T-helper 2 cell treated with Interferon-gamma antibody and Interleukin-4, amounts not matched to agents 5 μg/mL and 100 μg/mL, for 36 hours (primary cell): ENCODE results near the gene SAMD4B.

Experiments
- DNase-seq: peaks from one replicate; pipeline ENCODE4 v3.0.0; 2021; ENCODE audit warnings: low spot score
- H3K27ac Mint-ChIP-seq: one replicate; pipeline ENCODE4 v1.8.0; 2021; ENCODE audit warnings: mild to moderate bottlenecking, mixed read lengths
- H3K27me3 Mint-ChIP-seq: one replicate; pipeline ENCODE4 v1.8.0; 2021; ENCODE audit warnings: low read depth, mixed read lengths
- H3K36me3 Mint-ChIP-seq: one replicate; pipeline ENCODE4 v1.8.0; 2021; ENCODE audit warnings: low read depth, mixed read lengths
- H3K4me1 Mint-ChIP-seq: one replicate; pipeline ENCODE4 v1.8.0; 2021; ENCODE audit warnings: low read depth, mixed read lengths
- H3K4me3 Mint-ChIP-seq: one replicate; pipeline ENCODE4 v1.8.0; 2022; ENCODE audit warnings: mild to moderate bottlenecking, moderate library complexity, mixed read lengths
- H3K9me3 Mint-ChIP-seq: one replicate; pipeline ENCODE4 v1.8.0; 2021; ENCODE audit warnings: mixed read lengths

SAMD4B gene

GRCh38 chr19:39379865-39380396 lies 37.7 kb downstream of the SAMD4B start:
- no peak for DNase-seq
- Mint-ChIP-seq H3K4me1 (no peaks in the 10 kb centered on the region), H3K9me3 (no peaks in the 10 kb centered on the region), H3K27ac (no peak overlapping the region), H3K4me3 (no peak overlapping the region), H3K36me3 (peaks cover 47% of the 10 kb centered on the region), H3K27me3 (no peaks in the 10 kb centered on the region)

GRCh38 chr19:39380521-39381502 lies 38.6 kb downstream of the SAMD4B start:
- no peak overlapping the region for H3K27ac Mint-ChIP-seq

GRCh38 chr19:39381910-39382611 lies 39.8 kb downstream of the SAMD4B start:
- no peak for DNase-seq
- Mint-ChIP-seq H3K4me1 (no peaks in the 10 kb centered on the region), H3K27me3 (no peaks in the 10 kb centered on the region), H3K27ac (no peak overlapping the region), H3K9me3 (no peaks in the 10 kb centered on the region), H3K4me3 (no peak overlapping the region), H3K36me3 (peaks cover 54% of the 10 kb centered on the region)

More at GRCh38 chr19:39380521-39381502, 38.6 kb downstream of the SAMD4B start:
- H3K4me1 Mint-ChIP-seq: no peaks in the 10 kb centered on the region
- DNase-seq: no peak
- H3K27me3 Mint-ChIP-seq: no peaks in the 10 kb centered on the region
- no peaks in the 10 kb centered on the region for H3K9me3 Mint-ChIP-seq
- peaks cover 51% of the 10 kb centered on the region for H3K36me3 Mint-ChIP-seq
- no peak overlapping the region for H3K4me3 Mint-ChIP-seq

GRCh38 chr19:39382991-39383828 lies 41.0 kb downstream of the SAMD4B start:
- no peak overlapping the region for H3K4me3 Mint-ChIP-seq
- H3K27ac Mint-ChIP-seq: peak overlapping the region; percentile 55
- no peaks in the 10 kb centered on the region for H3K4me1 Mint-ChIP-seq
- DNase-seq: no peak
- H3K36me3 Mint-ChIP-seq: peaks cover 50% of the 10 kb centered on the region
- no peaks in the 10 kb centered on the region for H3K9me3 Mint-ChIP-seq
- no peaks in the 10 kb centered on the region for H3K27me3 Mint-ChIP-seq

GRCh38 chr19:39384839-39385568 lies 42.8 kb downstream of the SAMD4B start:
- no peak overlapping the region for H3K4me3 Mint-ChIP-seq
- peaks cover 1% of the 10 kb centered on the region for H3K4me1 Mint-ChIP-seq
- H3K9me3 Mint-ChIP-seq: no peaks in the 10 kb centered on the region
- no peak overlapping the region for H3K27ac Mint-ChIP-seq
- peaks cover 53% of the 10 kb centered on the region for H3K36me3 Mint-ChIP-seq
- no peaks in the 10 kb centered on the region for H3K27me3 Mint-ChIP-seq
- DNase-seq: no peak

- DNase-seq: no peak
- Mint-ChIP-seq H3K4me3 (no peak overlapping the region), H3K27me3 (no peaks in the 10 kb centered on the region), H3K4me1 (peaks cover 5% of the 10 kb centered on the region), H3K36me3 (peaks cover 48% of the 10 kb centered on the region), H3K9me3 (no peaks in the 10 kb centered on the region), H3K27ac (no peak overlapping the region)
Observed at GRCh38 chr19:39385629-39386411, 43.6 kb downstream of the SAMD4B start.

GRCh38 chr19:39386557-39386956 lies 44.3 kb downstream of the SAMD4B start:
- Mint-ChIP-seq H3K36me3 (peaks cover 47% of the 10 kb centered on the region), H3K4me1 (peaks cover 6% of the 10 kb centered on the region), H3K9me3 (no peaks in the 10 kb centered on the region), H3K27ac (peak overlapping the region; percentile 10), H3K4me3 (no peak overlapping the region), H3K27me3 (no peaks in the 10 kb centered on the region)
- no peak for DNase-seq

- Mint-ChIP-seq H3K27ac (peak overlapping the region; percentile 98), H3K4me3 (peak overlapping the region; percentile 13)
Observed at GRCh38 chr19:39388657-39389056, 46.4 kb downstream of the SAMD4B start.

GRCh38 chr19:39389631-39390414 lies 47.6 kb downstream of the SAMD4B start:
- H3K27ac Mint-ChIP-seq: peak overlapping the region; percentile 98
- no peak for DNase-seq
- no peaks in the 10 kb centered on the region for H3K27me3 Mint-ChIP-seq
- no peaks in the 10 kb centered on the region for H3K9me3 Mint-ChIP-seq
- H3K4me3 Mint-ChIP-seq: peak overlapping the region; percentile 99
- H3K36me3 Mint-ChIP-seq: peaks cover 55% of the 10 kb centered on the region
- H3K4me1 Mint-ChIP-seq: peaks cover 11% of the 10 kb centered on the region

More at GRCh38 chr19:39388657-39389056, 46.4 kb downstream of the SAMD4B start:
- DNase-seq: no peak
- Mint-ChIP-seq H3K36me3 (peaks cover 49% of the 10 kb centered on the region), H3K27me3 (no peaks in the 10 kb centered on the region), H3K9me3 (no peaks in the 10 kb centered on the region), H3K4me1 (peaks cover 11% of the 10 kb centered on the region)

GRCh38 chr19:39390451-39390750 lies 48.2 kb downstream of the SAMD4B start:
- H3K4me3 Mint-ChIP-seq: peak overlapping the region; percentile 99
- H3K36me3 Mint-ChIP-seq: peaks cover 57% of the 10 kb centered on the region
- no peaks in the 10 kb centered on the region for H3K27me3 Mint-ChIP-seq
- H3K4me1 Mint-ChIP-seq: peaks cover 14% of the 10 kb centered on the region
- DNase-seq: peak; percentile 63
- H3K27ac Mint-ChIP-seq: peak overlapping the region; percentile 98
- no peaks in the 10 kb centered on the region for H3K9me3 Mint-ChIP-seq

- Mint-ChIP-seq H3K9me3 (no peaks in the 10 kb centered on the region), H3K27ac (peak within 1 kb of the TSS; percentile 98), H3K4me3 (peak within 1 kb of the TSS; percentile 99), H3K36me3 (peaks cover 56% of the 10 kb centered on the region), H3K27me3 (no peaks in the 10 kb centered on the region), H3K4me1 (peaks cover 14% of the 10 kb centered on the region)
- peak; percentile 96 for DNase-seq
Observed at GRCh38 chr19:39390751-39391437, 48.7 kb downstream of the SAMD4B start, which contains the start of the genes MED29 and PAF1. TSS of gene MED29 (plus strand) at chr19:39391378. CDS start at chr19:39391423, 45 bp downstream. TSS of gene PAF1 (minus strand) at chr19:39391106. CDS start at chr19:39390864, 242 bp downstream.
